Measurements from ENCODE around the gene PTPRB.

The PTPRB gene

DNA sequence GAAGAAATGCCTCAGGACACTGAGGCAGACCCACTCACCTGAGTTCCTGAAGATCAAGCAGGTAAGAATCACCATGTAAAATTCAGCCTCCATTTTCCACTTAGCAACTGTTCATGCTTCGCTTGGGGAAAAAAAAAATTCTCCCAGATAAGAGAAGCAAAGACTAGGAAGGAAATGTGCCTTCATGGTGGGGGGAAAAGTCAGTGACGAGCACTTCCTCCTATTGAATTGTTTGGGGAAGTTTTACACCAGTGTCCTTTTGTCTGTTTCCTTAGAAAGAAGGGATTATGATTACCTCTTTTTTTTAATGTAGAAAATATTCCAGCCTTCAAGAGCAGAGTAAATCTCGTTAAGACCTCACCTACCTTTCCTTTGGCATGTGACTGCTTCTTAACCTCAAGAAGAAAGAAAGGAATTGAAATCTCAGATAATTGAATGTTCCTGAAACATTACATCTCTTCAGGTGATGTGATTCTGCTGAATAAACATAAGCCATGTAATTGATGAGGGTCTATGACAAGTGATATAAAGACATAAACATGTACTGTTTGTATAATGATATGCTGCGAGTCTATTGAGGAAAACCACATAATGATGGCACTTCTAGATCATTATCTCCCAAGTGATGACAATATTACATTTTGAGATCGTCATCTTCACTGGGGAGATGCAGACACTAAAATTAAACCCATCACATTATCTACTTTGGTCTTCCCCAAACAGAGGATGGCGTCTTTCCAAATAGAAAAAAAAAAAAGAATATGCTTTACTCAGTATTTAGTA, at the start of gene PTPRB:
Gene PTPRB, minus strand, starts transcription at position 127 of the 783 bp plus-strand sequence. Its CDS starts 34 bp downstream, at position 93.
- in situ Hi-C loops (cut with MboI; ENCODE audit: low sequenced_read_pairs), result no loop called here

DNA sequence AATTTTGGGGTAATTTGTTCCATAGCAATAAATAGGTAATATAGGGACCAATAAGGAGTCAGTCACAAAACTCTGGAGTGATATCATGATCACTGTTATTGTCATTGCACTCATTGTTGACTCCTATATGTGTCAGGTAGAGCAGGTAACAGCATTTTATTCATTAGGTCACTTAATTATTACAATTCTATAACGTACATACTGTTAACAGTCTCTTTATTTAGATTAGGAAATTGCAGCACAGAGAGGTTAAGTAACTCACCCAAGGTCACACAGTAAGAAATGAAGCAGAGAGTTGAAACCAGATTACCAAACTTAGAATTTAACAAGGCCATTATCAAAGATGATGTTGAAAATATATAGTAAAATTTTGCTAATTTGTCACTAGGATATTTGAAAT, 49.7 kb upstream of the PTPRB start:
- in situ Hi-C loops (cut with MboI; ENCODE audit: low sequenced_read_pairs), result no loop called here

- in situ Hi-C loops (cut with MboI; ENCODE audit: low sequenced_read_pairs), result no loop called here
Measured at GRCh38 chr12:70686299-70686698, 49.1 kb upstream of the PTPRB start.

DNA sequence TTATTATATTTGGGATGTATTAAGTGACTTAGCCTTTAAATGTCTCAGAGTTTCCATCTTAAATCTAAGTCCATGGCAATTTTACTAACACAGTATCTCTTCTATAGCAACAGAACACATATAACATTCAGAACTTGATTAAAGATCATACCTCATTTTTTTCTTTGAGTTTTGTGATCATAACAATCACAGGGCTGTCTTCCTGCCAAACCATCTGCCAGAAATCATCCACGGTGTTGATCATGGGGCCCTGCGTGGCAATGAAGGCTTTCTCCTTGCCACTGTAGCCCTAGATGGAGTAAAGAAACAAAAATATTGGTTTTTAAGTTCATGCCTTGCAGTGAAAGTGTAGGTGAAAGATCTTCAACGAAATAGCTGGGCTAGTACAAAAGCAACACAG, 46.7 kb upstream of the PTPRB start:
- in situ Hi-C loops (cut with MboI; ENCODE audit: low sequenced_read_pairs), result no loop called here

GRCh38 chr12:70671698-70672097, 34.5 kb upstream of the PTPRB start:
- in situ Hi-C loops (cut with MboI; ENCODE audit: low sequenced_read_pairs), result no loop called here

DNA sequence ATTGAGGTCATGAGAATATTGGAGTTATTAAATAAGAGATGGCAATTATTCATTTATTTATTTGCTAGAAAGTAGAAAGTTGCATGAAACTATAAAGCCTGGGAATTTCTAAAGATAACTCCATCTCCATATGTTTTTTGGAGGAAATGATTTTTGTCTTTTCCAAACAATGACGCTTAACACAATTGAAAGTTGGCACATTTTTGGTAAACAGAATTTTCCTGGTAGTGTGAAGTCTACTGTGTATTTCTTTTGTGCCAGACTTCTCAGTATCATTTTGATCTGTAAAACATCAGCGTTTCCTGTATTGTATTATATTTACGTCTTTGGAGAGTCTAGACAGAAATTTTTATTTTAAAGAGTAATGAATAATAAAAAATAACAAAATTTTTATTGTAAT, 33.7 kb upstream of the PTPRB start:
- in situ Hi-C loops (cut with MboI; ENCODE audit: low sequenced_read_pairs), result no loop called here

DNA sequence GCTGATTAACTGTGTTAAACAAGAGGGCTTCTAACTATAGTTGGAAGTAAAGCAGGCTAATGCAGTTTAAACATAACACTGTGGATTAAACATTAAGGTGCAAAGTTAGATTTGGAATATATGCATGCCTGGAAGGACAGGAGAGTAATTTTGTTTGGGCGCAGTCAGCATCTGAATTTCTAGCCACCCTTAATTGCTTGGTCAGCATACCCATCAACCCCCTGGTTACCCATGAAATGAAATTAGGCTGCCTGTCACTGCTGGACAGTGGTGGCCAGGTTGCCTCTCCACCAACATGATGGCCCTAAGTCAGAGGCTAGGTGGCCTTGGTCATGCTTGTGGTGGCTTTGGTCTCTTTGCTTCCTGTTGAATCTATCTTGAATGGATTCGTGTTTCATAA, 30.0 kb upstream of the PTPRB start:
- in situ Hi-C loops (cut with MboI; ENCODE audit: low sequenced_read_pairs), result no loop called here

DNA sequence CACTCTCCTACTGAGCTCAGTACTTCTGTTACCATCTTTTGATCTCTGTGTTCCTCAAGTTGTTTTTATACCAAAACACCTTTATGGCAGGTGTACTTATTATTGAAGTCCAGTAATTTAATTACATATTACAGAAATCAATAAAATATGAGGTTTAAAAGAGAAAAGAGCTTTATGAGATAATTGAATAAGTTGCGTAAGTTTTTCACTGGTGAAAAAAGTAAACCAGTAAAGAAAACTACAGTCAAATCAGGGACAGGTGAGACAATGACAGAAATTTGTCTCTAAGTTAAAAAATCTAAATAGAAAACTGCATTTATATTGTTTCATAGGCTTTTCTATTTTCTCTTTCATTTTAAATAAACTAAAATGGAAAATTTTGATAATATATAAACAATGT, 29.1 kb upstream of the PTPRB start:
- in situ Hi-C loops (cut with MboI; ENCODE audit: low sequenced_read_pairs), result no loop called here

DNA sequence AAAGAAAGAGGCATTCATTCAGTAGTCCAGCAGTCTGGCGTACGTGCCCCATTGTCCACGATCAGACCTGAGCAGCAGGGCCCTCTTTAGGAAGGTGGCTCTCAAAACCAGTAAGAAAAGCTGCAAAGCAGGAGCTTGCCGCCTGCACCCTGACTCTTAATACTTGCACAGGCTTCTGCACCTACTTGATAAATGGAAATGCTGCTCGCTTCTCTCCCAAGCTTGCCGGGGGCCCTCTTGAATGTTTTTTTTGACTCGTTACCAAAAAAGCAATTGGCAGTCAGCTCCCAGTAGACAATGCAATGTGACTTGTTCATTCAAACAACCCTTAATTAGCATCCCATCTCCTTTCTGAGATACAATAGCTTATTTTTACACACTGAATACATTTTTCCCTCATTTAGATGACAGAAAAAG, 27.2 kb upstream of the PTPRB start:
- in situ Hi-C loops (cut with MboI; ENCODE audit: low sequenced_read_pairs), result no loop called here

- in situ Hi-C loops (cut with MboI; ENCODE audit: low sequenced_read_pairs), result no loop called here
Measured at GRCh38 chr12:70663838-70664237, 26.6 kb upstream of the PTPRB start.

- in situ Hi-C loops (cut with MboI; ENCODE audit: low sequenced_read_pairs), result no loop called here
Measured at GRCh38 chr12:70661466-70662161, 24.4 kb upstream of the PTPRB start.

GRCh38 chr12:70660620-70661219, 23.5 kb upstream of the PTPRB start:
- in situ Hi-C loops (cut with MboI; ENCODE audit: low sequenced_read_pairs), result no loop called here

DNA sequence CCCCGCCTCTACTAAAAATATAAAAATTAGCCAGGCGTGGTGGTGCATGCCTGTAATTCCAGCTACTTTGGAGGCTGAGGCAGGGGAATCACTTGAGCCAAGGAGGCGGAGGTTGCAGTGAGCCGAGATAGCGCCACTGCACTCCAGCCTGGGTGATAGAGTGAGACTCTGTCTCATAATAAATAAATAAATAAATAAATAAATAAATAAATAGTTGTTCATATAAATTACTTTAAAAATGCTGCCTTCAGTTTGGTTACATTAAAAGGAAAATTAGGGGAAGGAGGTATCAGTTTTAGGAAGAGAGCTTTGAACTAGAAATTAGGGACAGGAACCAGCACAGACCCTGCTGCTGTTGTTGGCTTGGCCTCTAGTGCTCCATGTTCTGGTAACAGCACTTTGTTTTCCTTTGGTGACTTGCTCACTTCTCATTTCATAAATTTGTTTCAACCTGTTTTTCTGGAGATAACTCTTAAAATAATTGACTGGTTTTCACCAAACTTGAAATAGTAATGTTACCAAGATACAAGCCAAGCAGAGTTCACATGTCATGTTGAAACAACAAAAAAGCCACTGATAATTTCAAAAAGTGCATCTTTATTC, 22.9 kb upstream of the PTPRB start:
- in situ Hi-C loops (cut with MboI; ENCODE audit: low sequenced_read_pairs), result no loop called here

- in situ Hi-C loops (cut with MboI; ENCODE audit: low sequenced_read_pairs), result no loop called here
Measured at GRCh38 chr12:70659077-70659606, 21.9 kb upstream of the PTPRB start.

DNA sequence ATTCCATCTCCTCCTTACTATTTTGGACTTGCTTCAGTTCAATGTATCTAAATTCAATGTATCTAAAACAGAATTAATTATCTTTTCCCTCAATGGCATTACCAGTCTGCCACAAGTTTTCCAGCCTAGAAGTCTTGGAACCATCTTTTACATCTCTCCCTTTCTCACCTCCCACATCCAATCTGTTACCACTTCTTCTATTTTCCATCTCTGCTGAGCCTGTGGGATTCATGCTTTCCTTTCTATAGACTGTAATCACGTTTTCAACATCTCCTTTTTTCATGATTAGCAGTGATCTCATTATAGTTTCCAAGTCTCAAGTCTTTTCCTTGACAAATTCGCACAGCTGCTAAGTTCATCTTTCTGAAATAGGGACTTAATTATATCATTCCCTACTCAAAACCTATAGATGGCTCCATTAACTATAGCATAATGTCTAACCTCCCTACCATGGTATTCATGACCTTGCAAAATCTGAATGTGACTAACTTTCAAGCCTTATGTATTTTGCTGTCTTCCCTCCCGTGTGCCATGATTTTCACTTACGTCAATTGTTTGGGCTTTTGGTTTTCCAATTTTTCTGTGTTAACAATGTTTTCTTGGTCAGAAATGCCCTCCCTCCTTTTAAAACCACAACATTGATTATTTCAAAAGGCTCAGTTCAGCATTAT, 20.5 kb upstream of the PTPRB start:
- in situ Hi-C loops (cut with MboI; ENCODE audit: low sequenced_read_pairs), result no loop called here

- in situ Hi-C loops (cut with MboI; ENCODE audit: low sequenced_read_pairs), result no loop called here
Measured at GRCh38 chr12:70652451-70652850, 15.2 kb upstream of the PTPRB start.

DNA sequence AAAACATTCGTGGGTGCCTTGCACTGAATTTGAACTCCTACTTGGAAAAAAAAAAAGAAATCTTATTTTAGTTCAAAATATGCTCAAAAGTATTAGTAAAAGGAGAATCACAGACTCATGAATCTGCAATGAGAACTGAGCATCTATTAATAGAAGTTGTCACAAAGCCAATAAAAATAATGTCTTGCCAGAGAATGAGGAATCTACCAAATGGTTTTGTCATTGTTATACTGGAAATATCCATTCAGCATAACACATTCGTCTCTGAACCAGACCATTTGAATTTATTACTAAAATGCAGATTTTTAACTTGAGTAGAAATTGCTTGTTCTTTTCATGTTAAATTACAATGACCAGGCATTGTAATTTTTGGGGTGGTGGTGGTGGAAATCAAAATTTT, 11.6 kb upstream of the PTPRB start:
- in situ Hi-C loops (cut with MboI; ENCODE audit: low sequenced_read_pairs), result no loop called here

GRCh38 chr12:70648191-70648590, 11.0 kb upstream of the PTPRB start:
- in situ Hi-C loops (cut with MboI; ENCODE audit: low sequenced_read_pairs), result no loop called here

- in situ Hi-C loops (cut with MboI; ENCODE audit: low sequenced_read_pairs), result no loop called here
Measured at GRCh38 chr12:70646850-70647249, 9.6 kb upstream of the PTPRB start.

DNA sequence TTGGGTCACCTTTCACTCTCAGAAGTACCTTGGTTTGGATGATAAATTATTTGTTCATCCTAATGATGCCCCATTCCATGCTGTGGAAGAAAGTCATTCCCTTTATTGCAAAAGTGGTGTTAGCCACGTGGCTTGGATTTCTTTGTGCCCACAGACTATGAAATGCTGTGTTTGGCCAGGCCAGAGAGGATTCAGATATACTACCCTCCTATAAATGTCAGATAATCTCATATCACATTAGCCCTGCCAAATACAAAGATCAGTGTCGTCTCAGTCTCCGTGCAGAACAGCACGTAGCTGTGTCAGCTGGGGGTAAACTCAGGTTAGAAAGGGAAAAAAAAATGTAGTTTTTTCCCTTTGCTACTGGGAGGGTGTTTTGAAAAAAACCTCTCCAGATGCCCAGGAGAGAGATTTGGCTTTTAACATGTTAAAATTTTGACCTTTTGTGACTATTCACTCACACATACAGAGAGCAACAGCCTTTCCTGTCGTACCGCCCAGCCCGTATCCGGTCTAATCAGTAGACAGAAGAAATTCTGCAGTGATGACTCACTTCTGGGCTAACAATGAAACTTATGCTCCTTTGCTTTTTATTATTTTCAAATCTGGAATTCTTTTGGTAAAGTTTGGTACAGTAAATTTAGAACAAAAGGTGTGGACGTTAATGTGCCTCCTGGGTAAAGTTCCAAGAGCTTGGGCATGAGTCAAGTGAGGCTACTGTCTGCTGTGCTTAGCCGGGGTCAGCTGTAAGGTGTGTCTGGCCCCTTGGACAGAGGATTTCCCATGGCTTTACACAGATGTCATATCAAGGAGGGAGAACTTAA, 8.5 kb upstream of the PTPRB start:
- in situ Hi-C loops (cut with MboI; ENCODE audit: low sequenced_read_pairs), result no loop called here
